Hepatocyte (in vitro differentiated cells): ENCODE measurements around the gene PTCD1. TPM values are rescaled to one million over a fixed set of nuclear protein-coding genes. Genes with fewer than 3 reads are reported as not detected.

Source experiments
- DNase-seq: peaks from one replicate; pipeline ENCODE4 v3.0.0-alpha.2; 2016; ENCODE audit warnings: low spot score
- H2AFZ ChIP-seq: fragments of 200-600 bp; sonication (generic); 2 replicates; pipeline ENCODE4 v1.6.0; 2016; ENCODE audit warnings: antibody characterized with exemption, mild to moderate bottlenecking
- H3K27ac ChIP-seq: fragments of 200-600 bp; sonication (generic); 2 replicates; pipeline ENCODE4 v1.5.1; 2016; ENCODE audit warnings: mild to moderate bottlenecking
- H3K27me3 ChIP-seq: fragments of 200-600 bp; sonication (generic); 2 replicates; pipeline ENCODE4 v1.6.1; 2016
- H3K36me3 ChIP-seq: fragments of 200-600 bp; sonication (generic); replicated peaks from 2 replicates; pipeline ENCODE4 v1.5.1; 2016; ENCODE audit warnings: low read depth; ENCODE audit not compliant: insufficient read depth
- H3K4me1 ChIP-seq: fragments of 200-600 bp; sonication (generic); 2 replicates; pipeline ENCODE4 v1.5.1; 2016; ENCODE audit warnings: mild to moderate bottlenecking, moderate library complexity; ENCODE audit not compliant: insufficient read depth
- H3K4me2 ChIP-seq: fragments of 200-600 bp; sonication (generic); 2 replicates; pipeline ENCODE4 v1.6.0; 2016
- H3K4me3 ChIP-seq: fragments of 200-600 bp; sonication (generic); 2 replicates; pipeline ENCODE4 v1.5.1; 2016; ENCODE audit warnings: mild to moderate bottlenecking
- H3K79me2 ChIP-seq: fragments of 200-600 bp; sonication (generic); 2 replicates; pipeline ENCODE4 v1.6.0; 2017; ENCODE audit warnings: mild to moderate bottlenecking
- H3K9me2 ChIP-seq: fragments of 200-600 bp; sonication (generic); replicated peaks from 2 replicates; pipeline ENCODE4 v1.6.0; 2017; ENCODE audit warnings: mild to moderate bottlenecking; ENCODE audit not compliant: insufficient read depth
- H3K9me3 ChIP-seq: fragments of 200-600 bp; sonication (generic); 2 replicates; pipeline ENCODE4 v1.5.1; 2016; ENCODE audit warnings: low read depth, mild to moderate bottlenecking
- H4K20me1 ChIP-seq: fragments of 200-600 bp; sonication (generic); 2 replicates; pipeline ENCODE4 v1.6.0; 2016; ENCODE audit warnings: mild to moderate bottlenecking; ENCODE audit not compliant: insufficient read depth, poor library complexity, severe bottlenecking
- EZH2 ChIP-seq: fragments of 200-600 bp; sonication (generic); IDR thresholded peaks from 2 replicates; pipeline ENCODE4 v1.6.1; 2016; ENCODE audit warnings: antibody characterized with exemption, mild to moderate bottlenecking, borderline replicate concordance
- EZH2phosphoT487 ChIP-seq: fragments of 200-600 bp; sonication (generic); IDR thresholded peaks from one replicate; pipeline ENCODE4 v1.6.1; 2018; ENCODE audit warnings: antibody characterized with exemption, mild to moderate bottlenecking, low read depth, moderate library complexity; ENCODE audit not compliant: unreplicated experiment, severe bottlenecking
- WGBS: methylation state at CpG from one replicate; pipeline ENCODE4 v1.1.6; 2016; ENCODE audit warnings: low lambda C conversion rate; ENCODE audit errors: missing lambda C conversion rate; 5-methylcytosine and 5-hydroxymethylcytosine counted together
- polyA plus RNA-seq: library from polyadenylated mRNA; unstranded; fragments of >200 nt; fragmentation: Nextera tagmentation; extraction: Ambion mirVana; gene quantifications from 2 replicates; pipeline ENCODE4 v1.2.1, GENCODE V29; 2016
- total RNA-seq: library from RNA; depleted of rRNA; stranded (reverse); fragments of >200 nt; gene quantifications from 2 replicates; pipeline ENCODE4 v1.2.3, GENCODE V29; 2014
- TF ChIP-seq, protein P1 (sequence below): fragments of 200-600 bp; sonication (generic); IDR thresholded peaks from 2 replicates; pipeline ENCODE4 v1.5.1; 2016; ENCODE audit warnings: antibody characterized with exemption, mild to moderate bottlenecking; ENCODE audit not compliant: poor library complexity

PTCD1 gene
- total and polyA plus RNA-seq, 2 experiments from 2014 or later = 10.8 to 11.3 TPM

- H3K4me1 ChIP-seq = peaks cover 25% of the 10 kb centered on the region
- peaks cover 25% of the 10 kb centered on the region for H3K79me2 ChIP-seq
- H3K9me2 ChIP-seq = no peaks in the 10 kb centered on the region
- no peaks in the 10 kb centered on the region for H3K36me3 ChIP-seq
- peak overlapping the region; percentile 97 for H2AFZ ChIP-seq
- H3K4me2 ChIP-seq = peak overlapping the region; percentile 100
- whole genome bisulfite sequencing = 24% methylated on average over 15 of the region's 58 CpGs
- TF ChIP-seq EZH2 (no peak), EZH2phosphoT487 (no peak)
- TF ChIP-seq, protein P1, sequence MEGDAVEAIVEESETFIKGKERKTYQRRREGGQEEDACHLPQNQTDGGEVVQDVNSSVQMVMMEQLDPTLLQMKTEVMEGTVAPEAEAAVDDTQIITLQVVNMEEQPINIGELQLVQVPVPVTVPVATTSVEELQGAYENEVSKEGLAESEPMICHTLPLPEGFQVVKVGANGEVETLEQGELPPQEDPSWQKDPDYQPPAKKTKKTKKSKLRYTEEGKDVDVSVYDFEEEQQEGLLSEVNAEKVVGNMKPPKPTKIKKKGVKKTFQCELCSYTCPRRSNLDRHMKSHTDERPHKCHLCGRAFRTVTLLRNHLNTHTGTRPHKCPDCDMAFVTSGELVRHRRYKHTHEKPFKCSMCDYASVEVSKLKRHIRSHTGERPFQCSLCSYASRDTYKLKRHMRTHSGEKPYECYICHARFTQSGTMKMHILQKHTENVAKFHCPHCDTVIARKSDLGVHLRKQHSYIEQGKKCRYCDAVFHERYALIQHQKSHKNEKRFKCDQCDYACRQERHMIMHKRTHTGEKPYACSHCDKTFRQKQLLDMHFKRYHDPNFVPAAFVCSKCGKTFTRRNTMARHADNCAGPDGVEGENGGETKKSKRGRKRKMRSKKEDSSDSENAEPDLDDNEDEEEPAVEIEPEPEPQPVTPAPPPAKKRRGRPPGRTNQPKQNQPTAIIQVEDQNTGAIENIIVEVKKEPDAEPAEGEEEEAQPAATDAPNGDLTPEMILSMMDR = no peak
- H3K27ac ChIP-seq = peak overlapping the region; percentile 86
- no peaks in the 10 kb centered on the region for H3K9me3 ChIP-seq
- peak; percentile 83 for DNase-seq
- H4K20me1 ChIP-seq = no peaks in the 10 kb centered on the region
- H3K4me3 ChIP-seq = peak overlapping the region; percentile 88
- H3K27me3 ChIP-seq = no peaks in the 10 kb centered on the region
Observed at GRCh38 chr7:99375070-99375807, 63.4 kb downstream of the PTCD1 start.

DNA sequence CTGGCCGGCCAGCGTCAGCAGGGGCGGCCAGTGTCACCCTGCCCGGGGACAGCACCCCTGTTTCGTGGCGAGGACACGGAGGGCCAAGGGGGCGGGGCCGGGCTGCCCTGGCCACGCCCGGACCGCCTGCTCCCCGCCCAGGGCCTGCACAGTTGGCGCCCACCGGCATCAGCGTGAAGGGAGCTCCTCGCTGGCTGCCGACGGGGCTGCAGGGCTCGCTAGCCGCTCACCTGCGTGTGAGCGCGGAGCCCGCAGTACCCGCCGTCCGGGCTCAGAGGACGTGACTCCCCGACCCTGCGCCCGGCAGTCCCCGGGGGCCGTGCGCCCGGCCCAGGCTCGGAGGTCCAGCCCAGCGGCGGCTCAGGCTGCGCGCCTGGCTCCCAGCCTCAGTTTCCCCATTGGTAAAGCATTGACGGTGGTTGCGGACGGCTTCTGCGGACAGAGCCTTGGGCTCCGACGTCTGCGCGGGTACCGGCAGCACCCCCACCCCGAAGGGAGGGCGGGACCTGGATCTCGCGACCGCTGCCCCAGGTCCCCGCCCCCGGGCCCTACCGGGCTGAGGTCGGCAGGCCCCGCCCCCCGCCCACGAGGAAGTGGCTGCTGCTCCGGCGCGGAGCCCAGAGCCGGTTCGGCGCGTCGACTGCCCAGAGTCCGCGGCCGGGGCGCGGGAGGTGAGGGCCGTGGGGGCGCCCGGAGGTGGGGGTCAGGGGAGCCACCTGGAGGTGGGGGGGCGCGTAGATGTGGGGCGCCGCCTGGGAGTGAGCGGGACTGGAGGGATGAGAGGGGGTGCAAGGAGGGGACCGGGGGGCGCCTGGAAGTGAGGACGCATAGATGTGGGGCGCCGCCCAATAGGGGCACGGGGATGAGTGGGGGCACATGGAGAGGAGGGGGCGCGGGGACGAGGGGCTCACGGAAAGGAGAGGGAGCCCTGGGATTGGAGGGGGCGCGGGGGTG, 64.2 kb downstream of the PTCD1 start, which contains the start of gene ARPC1B:
ARPC1B (plus strand) TSS at position 620 of the 954 bp plus-strand sequence. CDS start 10,985 bp downstream, outside the sequence.
- Histone ChIP-seq H4K20me1 (no peaks in the 10 kb centered on the region), H3K36me3 (no peaks in the 10 kb centered on the region), H3K79me2 (peaks cover 18% of the 10 kb centered on the region), H3K27me3 (no peaks in the 10 kb centered on the region), H2AFZ (peak within 1 kb of the TSS; percentile 97), H3K9me3 (no peaks in the 10 kb centered on the region), H3K27ac (peak within 1 kb of the TSS; percentile 86), H3K4me2 (peak within 1 kb of the TSS; percentile 100), H3K4me3 (peak within 1 kb of the TSS; percentile 88), H3K9me2 (no peaks in the 10 kb centered on the region), H3K4me1 (peaks cover 17% of the 10 kb centered on the region)
- TF ChIP-seq EZH2 (no peak), EZH2phosphoT487 (no peak)
- TF ChIP-seq, protein P1 = no peak
- peak; percentile 94 for DNase-seq
- 1% methylated on average over 60 of the region's 95 CpGs for WGBS

- peak overlapping the region; percentile 88 for H3K4me3 ChIP-seq
- H3K27me3 ChIP-seq = no peaks in the 10 kb centered on the region
- 88% methylated on average over 41 of the region's 41 CpGs for WGBS
- peak overlapping the region; percentile 100 for H3K4me2 ChIP-seq
- H4K20me1 ChIP-seq = no peaks in the 10 kb centered on the region
- no peak overlapping the region for H2AFZ ChIP-seq
- H3K27ac ChIP-seq = peak overlapping the region; percentile 86
- H3K79me2 ChIP-seq = peaks cover 15% of the 10 kb centered on the region
- no peaks in the 10 kb centered on the region for H3K9me2 ChIP-seq
- DNase-seq = no peak
- H3K9me3 ChIP-seq = no peaks in the 10 kb centered on the region
- TF ChIP-seq EZH2phosphoT487 (no peak), EZH2 (no peak)
- TF ChIP-seq, protein P1 = no peak
- peaks cover 12% of the 10 kb centered on the region for H3K4me1 ChIP-seq
- H3K36me3 ChIP-seq = no peaks in the 10 kb centered on the region
Observed at GRCh38 chr7:99373091-99374066, 65.2 kb downstream of the PTCD1 start.
